OCI-LY7 (cell line): ENCODE results near the gene ADCY1. TPM values are rescaled to one million over a fixed set of nuclear protein-coding genes. Genes with fewer than 3 reads are reported as not detected.

Experiments
- BruUV-seq: library from RNA; stranded (reverse); fragments of 400-500 nt; replicated peaks from 2 replicates; lab custom pipeline; 2021; lab: Mats Ljungman, UMichigan
- CTCF ChIA-PET: fragments of 300-600 bp; sonication (Branson Sonifier 250); formaldehyde crosslinking; loops from one replicate; lab custom pipeline; 2022; ENCODE audit warnings: antibody characterized with exemption; ENCODE audit not compliant: unreplicated experiment; lab: Charles Lee
- POLR2A ChIA-PET: fragments of 300-600 bp; sonication (Branson Sonifier 250); formaldehyde crosslinking; loops from one replicate; lab custom pipeline; 2022; ENCODE audit warnings: antibody characterized with exemption; lab: Charles Lee
- DNase-seq: peaks from one replicate; pipeline ENCODE4 v3.0.0-alpha.2; 2015; ENCODE audit warnings: low spot score
- H2AFZ ChIP-seq: fragments of 200-600 bp; sonication (generic), shearing (Covaris generic); 2 replicates; pipeline ENCODE4 v1.6.1; 2014; ENCODE audit warnings: mild to moderate bottlenecking, antibody characterized with exemption, low read length, moderate library complexity
- H3K27ac ChIP-seq: fragments of 200-600 bp; sonication (generic); 2 replicates; pipeline ENCODE4 v1.5.1; 2014; ENCODE audit warnings: mixed run types, low read depth, mild to moderate bottlenecking, moderate library complexity, low read length, inconsistent platforms; ENCODE audit not compliant: poor library complexity, severe bottlenecking
- H3K36me3 ChIP-seq: fragments of 200-600 bp; sonication (generic); 2 replicates; pipeline ENCODE4 v1.6.1; 2014; ENCODE audit warnings: mild to moderate bottlenecking, antibody characterized with exemption, low read length, moderate library complexity, mixed read lengths; ENCODE audit not compliant: insufficient read depth
- H3K4me1 ChIP-seq: fragments of 200-600 bp; sonication (generic); 2 replicates; pipeline ENCODE4 v1.5.1; 2014; ENCODE audit warnings: mild to moderate bottlenecking, low read length; ENCODE audit not compliant: insufficient read depth, poor library complexity, severe bottlenecking
- H3K4me2 ChIP-seq: fragments of 200-600 bp; sonication (generic); 2 replicates; pipeline ENCODE4 v1.6.1; 2014; ENCODE audit warnings: mild to moderate bottlenecking, low read length
- H3K4me3 ChIP-seq: fragments of 200-600 bp; sonication (generic); 2 replicates; pipeline ENCODE4 v1.5.1; 2014; ENCODE audit warnings: mild to moderate bottlenecking, low read depth, low read length; ENCODE audit not compliant: poor library complexity, severe bottlenecking
- H3K79me2 ChIP-seq: fragments of 200-600 bp; sonication (generic); 2 replicates; pipeline ENCODE4 v1.6.1; 2016; ENCODE audit warnings: low read depth, mild to moderate bottlenecking, low read length, moderate library complexity, mixed read lengths; ENCODE audit not compliant: insufficient read depth
- H3K9me2 ChIP-seq: fragments of 200-600 bp; sonication (generic); 2 replicates; pipeline ENCODE4 v1.6.1; 2016; ENCODE audit warnings: mild to moderate bottlenecking, low read length, mixed read lengths; ENCODE audit not compliant: insufficient read depth
- H3K9me3 ChIP-seq: fragments of 200-600 bp; sonication (generic); 2 replicates; pipeline ENCODE4 v1.6.1; 2014; ENCODE audit warnings: mild to moderate bottlenecking, mixed run types, low read length, mixed read lengths
- H4K20me1 ChIP-seq: fragments of 200-600 bp; sonication (generic); 2 replicates; pipeline ENCODE4 v1.6.1; 2014; ENCODE audit warnings: mild to moderate bottlenecking, antibody characterized with exemption, low read length, moderate library complexity, mixed read lengths; ENCODE audit not compliant: insufficient read depth
- CTCF ChIP-seq: fragments of 200-600 bp; sonication (generic); conservative IDR thresholded peaks from 2 replicates; pipeline ENCODE4 v1.5.1; 2014; ENCODE audit warnings: mild to moderate bottlenecking, antibody characterized with exemption, low read length, moderate library complexity, mixed read lengths
- EZH2phosphoT487 ChIP-seq: fragments of 200-600 bp; sonication (generic); IDR thresholded peaks from 2 replicates; pipeline ENCODE4 v1.6.1; 2018; ENCODE audit warnings: low read depth, borderline replicate concordance, mild to moderate bottlenecking, mixed run types, antibody characterized with exemption, low read length, moderate library complexity, mixed read lengths
- intact Hi-C: fragments of 100-400 bp; cut with micrococcal nuclease; formaldehyde crosslinking; loops from one replicate; pipeline ENCODE4 v1.10.0; 2022; ENCODE audit not compliant: unreplicated experiment
- total RNA-seq, 2 experiments: library from RNA; depleted of rRNA in 1 of 2; stranded (reverse); fragments of >200 nt in 1 of 2; shearing (Covaris generic) in 1 of 2; gene quantifications; 2 replicates each; pipeline ENCODE4 v1.2.3, GENCODE V29; 2014 to 2022

The ADCY1 gene
- total RNA-seq, 2 experiments from 2014 or later, result 0.13 TPM; not detected in 1

GRCh38 chr7:45573204-45573603 is 964 bp upstream of the ADCY1 start:
- no peaks in the 10 kb centered on the region for H3K36me3 ChIP-seq
- H3K79me2 ChIP-seq, result no peaks in the 10 kb centered on the region
- no TSS peak for BruUV-seq
- no peaks in the 10 kb centered on the region for H3K9me3 ChIP-seq
- no peaks in the 10 kb centered on the region for H3K9me2 ChIP-seq
- H3K27ac ChIP-seq, result no peak overlapping the region
- H3K4me2 ChIP-seq, result no peak overlapping the region
- no peak for TF ChIP-seq CTCF
- no peak for TF ChIP-seq EZH2phosphoT487
- no peaks in the 10 kb centered on the region for H4K20me1 ChIP-seq
- CTCF ChIA-PET, result no interaction called here
- no peak overlapping the region for H3K4me3 ChIP-seq
- intact Hi-C loops, result no loop called here
- no peaks in the 10 kb centered on the region for H3K4me1 ChIP-seq
- POLR2A ChIA-PET, result no interaction called here
- DNase-seq, result no peak
- H2AFZ ChIP-seq, result no peak overlapping the region

GRCh38 chr7:45574416-45574668 is 174 bp downstream of the ADCY1 start:
- Histone ChIP-seq H3K4me1 (no peaks in the 10 kb centered on the region), H4K20me1 (no peaks in the 10 kb centered on the region), H3K36me3 (no peaks in the 10 kb centered on the region), H3K9me2 (no peaks in the 10 kb centered on the region), H3K4me3 (no peak overlapping the region), H3K9me3 (no peaks in the 10 kb centered on the region), H2AFZ (no peak overlapping the region), H3K79me2 (no peaks in the 10 kb centered on the region), H3K4me2 (no peak overlapping the region), H3K27ac (no peak overlapping the region)
- ChIA-PET CTCF (no interaction called here), POLR2A (no interaction called here)
- TF ChIP-seq CTCF (no peak), EZH2phosphoT487 (no peak)
- no peak for DNase-seq
- intact Hi-C loops, result no loop called here
- no TSS peak for BruUV-seq

GRCh38 chr7:45574669-45575500 is 717 bp downstream of the ADCY1 start:
- Histone ChIP-seq H3K9me2 (no peaks in the 10 kb centered on the region), H4K20me1 (no peaks in the 10 kb centered on the region), H2AFZ (no peak overlapping the region), H3K9me3 (no peaks in the 10 kb centered on the region), H3K4me2 (no peak overlapping the region), H3K36me3 (no peaks in the 10 kb centered on the region), H3K4me3 (no peak overlapping the region), H3K79me2 (no peaks in the 10 kb centered on the region), H3K27ac (no peak overlapping the region), H3K4me1 (no peaks in the 10 kb centered on the region)
- POLR2A ChIA-PET, result interaction anchor here (0.6 kb wide), 1 partner anchor 1772 kb away, joined by 3 read pairs; no protein-coding TSS in a partner anchor
- BruUV-seq, result no TSS peak
- CTCF ChIA-PET, result no interaction called here
- intact Hi-C loops, result no loop called here
- no peak for DNase-seq
- TF ChIP-seq CTCF (no peak), EZH2phosphoT487 (no peak)
